Stimulated activated CD8-positive, alpha-beta memory T cell treated with anti-CD3 and anti-CD28 coated beads, Interleukin-15, amount 100 ng/mL, for 48 hours (primary cell): ENCODE results near the gene ZBTB20.

Experiments
- DNase-seq, 2 donors: peaks; one replicate each; pipeline ENCODE4 v3.0.0-alpha.2; 2020; ENCODE audit warnings: low read depth in 2 of 2

ZBTB20 gene

GRCh38 chr3:114538211-114538610 is 608.9 kb downstream of the ZBTB20 start:
- no peak for DNase-seq

DNA sequence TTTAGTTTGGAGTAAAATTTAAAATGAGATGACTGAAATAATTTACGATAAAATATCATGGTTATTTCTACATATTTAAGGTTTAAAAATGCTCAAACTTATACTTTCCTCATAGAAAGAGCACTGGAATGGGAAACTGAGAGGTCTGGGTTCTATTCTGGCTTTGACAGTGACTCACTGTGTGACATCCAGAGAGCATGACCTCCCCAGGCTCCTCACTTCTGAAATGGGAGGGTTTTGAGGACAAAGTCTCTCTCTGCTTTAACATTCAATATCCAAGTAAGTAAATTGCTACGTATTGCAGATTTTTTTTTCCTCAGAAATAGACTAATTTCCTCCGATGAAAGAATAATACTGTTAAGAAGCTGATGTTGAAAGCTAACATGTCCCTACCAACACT is 618.6 kb downstream of the ZBTB20 start:
- no peak for DNase-seq

GRCh38 chr3:114527036-114527644 is 619.9 kb downstream of the ZBTB20 start:
- DNase-seq: no peak

- no peak for DNase-seq
Measured at GRCh38 chr3:114525278-114525677, 621.8 kb downstream of the ZBTB20 start.

DNA sequence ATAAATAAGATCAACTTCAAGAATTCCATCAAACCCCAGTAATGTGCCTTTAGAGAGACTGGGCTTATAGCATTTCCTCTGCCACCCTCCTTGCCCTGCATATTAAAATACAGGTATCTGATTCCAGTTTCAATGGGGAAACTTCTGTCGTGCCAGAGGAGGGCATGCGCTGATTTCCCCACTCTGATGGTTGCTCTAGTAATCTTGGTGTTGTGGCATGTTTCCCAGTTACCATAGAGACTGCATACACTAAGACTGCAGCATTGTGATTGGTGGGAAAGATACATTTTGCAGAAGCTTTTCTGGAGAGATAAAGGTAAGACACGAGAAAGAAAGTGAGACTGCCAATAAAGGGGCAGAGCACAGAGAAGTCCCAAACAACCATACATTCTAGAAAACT is 627.7 kb downstream of the ZBTB20 start:
- DNase-seq: no peak

DNA sequence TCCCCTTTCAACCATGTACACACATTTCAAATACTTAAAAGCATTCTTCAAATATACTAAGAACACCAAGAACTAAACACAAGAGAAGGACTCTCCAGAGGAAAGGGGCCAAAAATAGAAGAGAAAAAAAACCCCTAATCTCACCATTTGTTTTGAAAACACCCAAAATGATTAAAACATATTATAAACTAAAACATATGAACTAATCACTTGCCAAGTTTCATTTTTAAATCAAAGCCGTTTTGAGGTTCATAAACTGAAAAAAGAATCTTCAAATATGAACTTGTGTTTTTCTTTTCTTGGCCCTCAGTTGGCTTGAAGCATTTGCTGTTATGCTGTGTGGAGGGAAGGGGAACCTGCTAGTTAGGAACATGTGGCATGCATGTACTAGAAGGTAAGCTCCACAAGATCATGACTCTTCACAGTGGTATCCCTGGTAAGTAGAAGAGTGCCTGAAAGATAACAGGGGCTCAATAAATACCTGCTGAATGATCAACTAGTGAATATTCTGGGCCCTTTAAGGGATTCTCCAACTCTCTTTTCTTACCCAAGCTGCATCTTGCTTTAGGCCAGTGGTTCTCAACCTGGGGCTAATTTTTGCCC is 628.8 kb downstream of the ZBTB20 start:
- DNase-seq: no peak

DNA sequence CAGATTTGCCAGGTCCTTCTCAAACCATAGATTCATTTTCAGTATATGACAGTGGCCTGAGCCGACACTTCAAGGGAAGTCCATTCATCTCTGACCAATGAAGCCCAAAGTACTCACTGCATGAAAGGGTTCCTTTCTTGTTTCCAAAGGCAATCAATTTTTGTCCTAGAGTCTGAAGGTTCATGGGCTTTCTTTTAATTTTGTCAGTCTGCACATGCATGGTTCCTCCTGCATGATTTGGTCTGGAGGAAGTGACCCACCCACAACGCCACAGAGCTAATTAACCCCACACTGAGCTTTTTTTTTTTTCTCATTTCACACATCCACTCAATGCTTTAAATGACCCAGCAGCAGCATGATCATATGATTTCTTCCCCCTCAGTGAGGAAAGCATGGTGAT is 636.9 kb downstream of the ZBTB20 start:
- no peak for DNase-seq

DNA sequence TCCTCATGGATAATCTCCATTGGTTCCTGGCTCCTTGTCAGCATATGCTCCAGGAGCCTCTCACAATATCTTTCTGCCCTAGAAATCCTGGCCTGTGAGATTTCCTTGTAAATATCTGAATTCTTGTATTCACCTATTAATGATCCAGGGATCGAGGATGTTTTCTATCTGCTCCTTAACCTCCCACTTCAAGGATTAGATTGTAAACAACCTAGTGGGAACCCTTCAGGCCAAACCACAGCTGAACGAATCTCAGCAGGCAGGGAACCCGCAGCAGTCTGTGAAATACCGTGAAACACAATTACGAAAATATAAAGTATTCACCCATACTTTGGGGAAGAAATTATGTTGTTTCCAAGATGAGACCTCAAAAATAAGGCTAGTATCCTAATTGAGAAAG is 637.3 kb downstream of the ZBTB20 start:
- no peak for DNase-seq

GRCh38 chr3:114508976-114509375 is 638.1 kb downstream of the ZBTB20 start:
- DNase-seq: no peak

DNA sequence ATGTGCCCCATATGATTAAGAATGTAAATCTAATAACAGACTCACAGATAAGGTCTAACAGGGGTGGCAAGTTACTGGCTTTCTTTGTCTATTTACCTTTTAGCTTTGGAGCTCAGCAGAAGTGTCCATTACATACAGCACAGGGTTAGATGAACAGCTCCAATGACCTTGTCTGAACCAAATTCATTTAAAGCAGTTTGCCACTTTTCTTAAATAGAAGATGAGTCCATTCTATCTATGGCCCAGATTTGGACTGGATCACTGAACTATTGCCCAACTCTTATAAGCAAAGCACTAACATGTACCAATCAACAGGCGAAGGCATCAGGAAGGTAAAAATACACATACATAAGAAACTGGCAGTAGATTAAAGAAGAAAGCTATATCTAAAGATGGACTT is 638.9 kb downstream of the ZBTB20 start:
- DNase-seq: no peak

GRCh38 chr3:114506591-114507300 is 640.3 kb downstream of the ZBTB20 start:
- DNase-seq: no peak

- no peak for DNase-seq
Measured at GRCh38 chr3:114504941-114505628, 642.0 kb downstream of the ZBTB20 start.

GRCh38 chr3:114502204-114502603 is 644.9 kb downstream of the ZBTB20 start:
- DNase-seq: no peak

DNA sequence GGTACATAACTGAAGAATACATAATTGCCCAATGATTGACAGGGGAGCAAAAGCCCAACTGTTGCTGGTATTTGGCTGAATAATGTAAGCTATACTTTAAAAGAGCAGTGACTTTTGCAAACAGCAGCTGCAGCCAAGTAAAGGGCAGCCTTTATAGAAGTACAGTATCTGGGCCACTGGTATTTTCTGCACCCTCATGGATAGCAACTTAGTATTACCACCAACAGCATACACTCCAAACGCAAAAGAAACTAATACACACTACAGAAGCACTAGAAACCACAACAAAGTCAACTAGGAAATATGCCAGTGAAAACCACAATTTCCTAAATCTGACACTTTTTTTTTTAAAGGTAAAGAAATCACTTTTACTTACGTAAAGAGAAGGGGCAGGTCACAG is 647.1 kb downstream of the ZBTB20 start:
- no peak for DNase-seq

DNA sequence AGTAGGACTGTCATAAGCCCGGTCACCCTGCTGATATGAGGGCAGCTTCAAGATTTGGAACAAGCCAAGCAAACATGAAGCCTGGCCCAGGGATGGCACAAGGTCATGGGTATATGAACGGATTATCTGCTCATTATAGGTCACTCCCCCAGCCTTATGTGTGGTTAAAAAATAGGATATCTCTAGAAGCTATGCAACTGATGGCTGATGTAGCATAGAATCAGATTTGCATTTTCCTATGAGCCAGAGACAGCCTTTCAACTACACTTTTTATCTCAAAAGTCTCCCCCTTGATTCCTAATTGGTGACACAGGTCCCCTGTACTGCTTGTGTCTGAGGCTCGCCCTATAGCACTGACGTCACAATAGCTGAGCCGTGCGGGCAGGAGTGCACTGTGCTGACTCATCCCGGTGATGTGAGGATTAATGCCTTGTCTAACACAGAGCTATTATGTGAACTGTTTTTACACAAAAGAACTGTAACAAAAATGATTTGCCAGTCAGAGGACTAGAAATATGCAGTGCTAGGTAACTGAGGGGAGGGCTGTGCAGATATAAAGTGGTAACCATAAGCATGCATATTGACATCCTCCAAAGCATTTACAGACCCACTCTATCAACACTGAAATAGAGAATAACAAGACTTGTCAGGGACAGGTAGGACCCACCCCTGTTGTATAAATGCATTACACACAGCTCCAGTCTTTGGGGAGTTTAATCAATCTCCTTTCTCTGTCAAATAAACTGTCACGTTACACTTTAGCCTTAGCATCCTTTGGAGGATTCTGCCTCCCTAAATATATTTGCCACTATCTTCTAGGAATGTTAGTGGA is 648.3 kb downstream of the ZBTB20 start:
- DNase-seq: no peak

- DNase-seq: no peak
Measured at GRCh38 chr3:114496874-114497273, 650.2 kb downstream of the ZBTB20 start.

- no peak for DNase-seq
Measured at GRCh38 chr3:114496466-114496865, 650.6 kb downstream of the ZBTB20 start.

- DNase-seq: no peak
Measured at GRCh38 chr3:114496021-114496434, 651.1 kb downstream of the ZBTB20 start.

DNA sequence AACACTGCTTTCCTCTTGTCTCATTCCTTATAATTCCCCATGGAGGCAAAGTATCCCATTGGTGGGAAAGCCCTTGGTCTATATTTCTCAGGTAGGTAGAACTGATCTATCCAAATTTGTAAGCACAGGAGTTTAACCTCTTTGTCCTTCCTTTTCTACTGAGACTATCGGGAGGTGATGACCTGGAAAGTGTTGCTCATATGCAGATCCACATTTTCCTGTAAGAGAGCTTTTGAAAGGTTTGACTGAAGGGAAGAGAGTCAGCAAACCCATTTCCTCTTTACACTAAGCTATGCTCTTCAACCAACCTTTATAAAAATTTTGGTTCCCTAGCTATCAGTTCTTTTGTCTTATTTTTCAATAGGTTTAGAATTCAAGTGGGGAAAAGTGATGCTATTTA is 652.6 kb downstream of the ZBTB20 start:
- DNase-seq: no peak

DNA sequence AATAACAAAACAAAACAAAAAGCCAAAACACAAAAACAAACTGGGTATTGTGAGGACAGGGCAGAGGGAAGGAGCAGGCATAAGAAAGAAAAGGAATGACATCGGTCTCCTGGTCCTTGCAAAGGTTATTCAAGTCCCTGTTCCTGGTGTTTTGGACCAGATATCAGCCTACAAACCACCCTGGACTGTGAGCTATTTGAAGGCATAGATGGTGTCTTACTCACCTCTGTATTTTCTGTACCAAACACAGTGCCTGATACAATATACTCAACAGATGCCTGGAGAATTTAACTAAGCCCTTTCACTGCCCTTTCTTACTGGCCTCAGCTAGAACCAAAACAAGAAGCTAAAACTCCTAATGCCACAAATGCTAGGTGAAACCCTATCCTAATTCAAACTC is 656.3 kb downstream of the ZBTB20 start:
- DNase-seq: no peak

- no peak for DNase-seq
Measured at GRCh38 chr3:114487502-114487901, 659.6 kb downstream of the ZBTB20 start.

DNA sequence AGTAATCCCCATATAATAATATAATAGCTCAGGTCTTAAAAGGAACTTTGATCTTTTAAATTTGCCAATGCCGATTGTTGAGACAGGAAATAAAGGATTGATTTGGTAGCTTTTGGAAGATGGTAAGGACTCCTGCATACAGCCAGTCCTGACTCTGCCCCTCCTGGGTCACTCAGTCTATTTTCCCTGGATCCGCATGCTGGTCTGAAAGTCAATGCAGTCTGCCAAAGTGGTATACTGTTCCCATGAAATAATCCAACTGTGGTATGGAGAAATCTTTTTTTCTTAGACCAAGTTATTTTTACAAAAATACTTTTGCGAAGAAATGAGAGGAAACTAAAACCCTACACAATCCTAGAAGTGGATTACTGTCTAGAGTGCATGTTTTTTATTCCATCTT is 662.2 kb downstream of the ZBTB20 start:
- DNase-seq: no peak
